Cardiac atrium fibroblast (primary cell): ENCODE data around the gene TMCC1. TPM values are rescaled to one million over a fixed set of nuclear protein-coding genes. Genes with fewer than 3 reads are reported as not detected.

Experiments used
- total RNA-seq: library from RNA; depleted of rRNA; stranded (reverse); fragments of >200 nt; gene quantifications from 2 replicates; pipeline ENCODE4 v1.2.3, GENCODE V29; 2015

The TMCC1 gene
- total RNA-seq, result 6.1 and 11.5 TPM in 2 replicates

DNA sequence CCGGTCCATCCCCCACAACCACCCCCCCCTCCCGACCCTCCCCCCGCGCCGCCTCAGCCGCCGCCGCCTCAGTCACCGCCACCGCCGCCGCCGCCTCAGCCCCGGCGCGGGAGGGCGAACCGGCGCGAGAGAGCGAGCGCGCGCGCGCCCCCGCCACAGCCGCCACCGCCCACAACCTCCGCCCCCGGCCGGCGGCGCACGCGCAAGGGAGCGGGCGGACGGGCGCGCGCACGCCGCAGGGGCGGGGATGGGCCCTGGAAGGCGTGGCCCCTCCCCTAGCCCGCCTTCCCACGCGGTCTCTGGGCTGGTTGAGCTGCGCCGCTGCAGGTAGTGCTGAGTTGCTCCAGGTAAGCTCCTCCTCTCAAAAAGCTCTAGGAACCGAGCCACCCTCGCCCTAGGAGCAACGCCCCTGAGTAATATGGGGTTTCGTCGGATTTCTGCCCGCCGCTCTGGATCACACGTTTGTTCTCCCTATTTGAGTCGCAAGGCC lies at the start of gene TMCC1:
TMCC1 (minus strand) TSS at position 131 of the 490 bp plus-strand sequence.

DNA sequence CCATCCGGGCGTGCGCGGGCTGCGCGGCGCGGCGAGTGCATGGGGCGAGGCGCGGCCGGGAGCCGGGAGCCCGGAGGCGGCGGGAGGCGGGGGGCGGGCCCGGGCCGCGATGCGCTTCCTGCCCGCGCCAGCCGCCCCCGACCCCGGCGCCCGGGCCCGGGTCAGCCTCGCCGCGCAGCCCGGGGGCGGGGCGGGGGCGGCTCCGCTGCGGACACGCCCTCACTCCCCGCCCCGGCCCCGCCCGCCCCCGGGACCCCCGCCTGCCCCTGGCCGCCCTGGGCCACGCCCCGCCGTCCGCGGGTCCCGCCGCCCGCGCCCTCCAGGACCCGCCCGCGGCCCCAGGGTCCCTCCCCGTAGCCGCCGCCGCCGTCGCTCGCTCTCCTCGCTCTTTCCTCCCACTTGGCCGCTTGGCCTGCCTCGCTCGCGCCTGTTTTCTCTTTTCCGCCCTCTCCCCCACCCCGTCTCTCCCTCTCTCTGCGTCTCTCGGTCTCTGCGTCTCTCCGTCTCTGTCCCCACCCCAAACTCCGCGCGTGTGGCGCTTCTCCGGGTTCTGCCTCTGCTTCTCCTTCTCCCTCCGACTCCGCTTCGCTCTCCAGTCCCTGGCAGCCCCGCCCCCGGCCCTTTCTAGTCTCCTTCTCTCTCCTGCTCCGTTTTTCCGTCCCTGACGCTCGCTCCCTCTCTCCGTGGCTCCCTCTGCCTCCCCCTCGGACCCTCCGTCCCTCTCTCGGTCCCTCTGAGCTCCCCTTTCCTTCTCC lies 286.7 kb downstream of the TMCC1 start, which contains the start of gene PLXND1:
PLXND1 (minus strand) TSS at position 41 of the 755 bp plus-strand sequence; CDS start at position 4, 37 bp downstream.

Other genes with a start within 250 kb of the TMCC1 start
- gene TRH, start 81.0 kb upstream of the TMCC1 start, total RNA-seq, result not detected in 2 replicates
- gene ALG1L2, start 188.1 kb upstream of the TMCC1 start, total RNA-seq, result not detected in 2 replicates